ENCODE results near the gene PTPA.

- TF ChIP-seq GATA1 (IDR thresholded peaks at IDR 0.05; ENCODE audit: low read depth, low read length) (no peak), POLR2A (IDR thresholded peaks at IDR 0.05; ENCODE audit: low read length) (no peak)
Observed at GRCh38 chr9:129102095-129102525, 9.1 kb upstream of the PTPA start.
